ENCODE data around the gene SHC2.
"Not testable (repeated sequence)": the region's sequence is repeated elsewhere in the genome, so short reads cannot be mapped to it uniquely, and the experiment has no call there.

The SHC2 gene

DNA sequence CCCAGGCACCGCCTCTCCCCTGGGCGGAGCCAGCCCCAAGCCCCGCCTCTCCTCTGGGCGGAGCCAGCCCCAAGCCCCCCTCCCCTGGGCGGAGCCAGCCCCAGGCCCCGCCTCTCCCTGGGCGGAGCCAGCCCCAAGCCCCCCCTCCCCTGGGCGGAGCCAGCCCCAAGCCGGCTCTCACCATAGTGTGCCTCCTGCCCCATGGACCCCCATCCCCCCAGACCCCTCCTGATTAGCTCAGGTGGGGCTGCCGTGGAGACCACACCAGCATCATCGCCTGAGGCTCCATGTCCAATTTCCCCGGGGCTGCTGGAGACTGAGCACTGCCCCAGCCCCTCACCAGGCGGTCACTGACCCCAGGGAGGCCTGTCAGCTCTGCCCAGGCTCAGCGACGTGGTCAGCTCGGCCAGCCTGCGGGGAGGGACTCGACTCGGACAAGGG, 31.3 kb upstream of the SHC2 start:
- DNase-seq (ENCODE audit: low spot score): no peak

DNA sequence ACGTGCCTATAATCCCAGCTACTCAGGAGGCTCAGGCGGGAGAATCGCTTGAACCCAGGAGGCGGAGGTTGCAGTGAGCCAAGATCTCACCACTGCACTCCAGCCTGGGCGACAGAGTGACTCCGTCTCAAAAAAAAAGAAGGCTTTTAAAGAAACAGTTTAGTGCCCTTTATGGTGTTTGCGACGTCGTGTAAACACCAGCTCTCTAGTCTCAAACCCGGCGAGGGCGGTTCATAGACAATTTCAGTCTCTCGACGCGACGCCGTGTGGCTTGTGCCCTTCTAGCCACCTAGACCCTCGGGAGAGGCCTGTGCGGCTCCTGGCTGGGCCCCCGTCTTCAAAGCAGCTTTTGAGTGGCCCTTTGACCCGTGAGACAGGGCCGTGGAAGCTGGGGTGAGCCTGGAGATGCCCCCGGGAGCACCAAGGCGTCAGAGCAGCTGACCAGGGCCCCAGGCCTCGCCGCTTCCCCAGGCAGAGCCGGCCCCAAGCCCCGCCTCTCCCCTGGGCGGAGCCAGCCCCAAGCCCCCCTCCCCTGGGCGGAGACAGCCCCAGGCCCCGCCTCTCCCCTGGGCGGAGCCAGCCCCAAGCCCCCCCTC, 30.4 kb upstream of the SHC2 start:
- DNase-seq (ENCODE audit: low spot score): no peak

- DNase-seq (ENCODE audit: low spot score): peak; percentile 43
Observed at GRCh38 chr19:489418-490196, 28.8 kb upstream of the SHC2 start.

GRCh38 chr19:488505-489417, 27.9 kb upstream of the SHC2 start:
- DNase-seq (ENCODE audit: low spot score): peak; percentile 94

GRCh38 chr19:485583-486236, 24.9 kb upstream of the SHC2 start:
- DNase-seq (ENCODE audit: low spot score): peak; percentile 92

DNA sequence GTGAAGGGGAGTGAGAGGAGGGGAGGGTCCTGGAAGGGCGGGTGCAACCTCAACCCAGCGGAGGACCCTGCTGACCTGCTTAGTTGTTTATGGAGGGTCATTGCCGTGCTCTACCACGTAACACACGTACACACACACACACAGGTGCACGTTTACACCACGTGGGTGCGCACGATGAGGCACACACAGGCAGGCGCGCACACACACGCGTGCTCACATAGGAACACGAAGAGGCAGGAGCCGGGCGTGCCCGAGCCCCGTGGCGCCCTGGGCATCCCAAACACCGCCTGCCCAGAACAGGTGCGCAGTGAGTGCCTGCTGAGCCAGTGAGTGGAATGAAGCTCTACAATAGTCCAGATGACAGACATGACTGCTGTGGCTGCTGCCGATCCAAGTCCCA, 24.2 kb upstream of the SHC2 start:
- DNase-seq (ENCODE audit: low spot score): no peak

DNA sequence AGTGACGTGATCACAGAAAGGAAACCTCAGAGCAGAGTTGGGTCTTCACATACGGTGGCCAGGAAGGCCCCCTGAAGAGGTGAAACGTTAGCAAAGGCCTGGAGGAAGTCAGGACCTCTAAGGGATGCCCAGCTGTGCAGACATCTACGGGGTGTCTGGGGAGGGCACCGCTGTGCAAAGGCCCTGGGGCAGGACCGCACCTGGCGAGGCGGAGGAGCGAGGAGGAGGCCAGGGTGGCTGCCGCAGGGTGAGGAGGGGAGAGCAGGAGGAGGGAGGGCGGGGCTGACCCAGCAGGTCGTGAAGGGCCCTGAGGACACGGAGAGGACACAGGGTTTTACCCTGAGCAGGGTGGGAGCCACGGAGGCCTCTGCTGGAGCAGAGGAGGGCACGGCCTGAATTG, 23.7 kb upstream of the SHC2 start:
- DNase-seq (ENCODE audit: low spot score): no peak

DNA sequence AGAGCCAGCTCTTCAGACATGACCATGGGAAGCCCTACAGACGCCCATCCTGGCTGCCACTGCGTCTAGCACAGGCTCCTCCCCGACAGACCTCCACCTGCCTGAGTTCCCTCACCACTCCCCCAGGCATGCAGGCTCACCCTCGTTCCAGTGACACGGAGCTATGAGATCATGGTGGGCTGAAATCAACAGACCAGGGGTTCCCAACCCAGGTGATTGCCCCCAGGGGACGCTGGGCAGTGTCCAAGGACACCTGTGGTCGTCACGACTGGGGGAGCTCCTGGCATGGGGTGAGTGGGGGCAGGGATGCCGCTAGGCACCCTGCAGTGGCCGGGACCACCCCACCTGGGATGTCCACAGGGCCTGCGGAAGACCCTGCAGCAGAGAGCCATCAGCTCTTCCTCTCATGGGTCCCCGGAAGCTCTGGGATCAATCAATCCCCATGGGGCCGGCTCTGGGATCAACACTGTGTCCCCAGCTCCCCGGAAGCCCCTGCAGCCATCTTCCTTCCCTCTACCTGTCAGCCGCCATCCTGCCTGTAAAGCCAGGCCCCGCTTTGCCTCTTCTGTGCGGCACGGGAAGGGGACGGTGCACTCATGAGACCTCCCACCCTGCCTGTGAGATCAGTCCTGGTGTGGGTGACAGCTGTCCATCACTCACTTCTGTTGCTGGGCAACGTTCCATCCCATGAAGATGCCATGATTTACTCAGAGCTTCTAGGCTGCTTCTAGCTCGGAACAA, 22.7 kb upstream of the SHC2 start:
- DNase-seq (ENCODE audit: low spot score): no peak

GRCh38 chr19:482186-483041, 21.6 kb upstream of the SHC2 start:
- no peak for DNase-seq (ENCODE audit: low spot score)

GRCh38 chr19:481100-481499, 20.3 kb upstream of the SHC2 start:
- DNase-seq (ENCODE audit: low spot score): not testable (repeated sequence)

DNA sequence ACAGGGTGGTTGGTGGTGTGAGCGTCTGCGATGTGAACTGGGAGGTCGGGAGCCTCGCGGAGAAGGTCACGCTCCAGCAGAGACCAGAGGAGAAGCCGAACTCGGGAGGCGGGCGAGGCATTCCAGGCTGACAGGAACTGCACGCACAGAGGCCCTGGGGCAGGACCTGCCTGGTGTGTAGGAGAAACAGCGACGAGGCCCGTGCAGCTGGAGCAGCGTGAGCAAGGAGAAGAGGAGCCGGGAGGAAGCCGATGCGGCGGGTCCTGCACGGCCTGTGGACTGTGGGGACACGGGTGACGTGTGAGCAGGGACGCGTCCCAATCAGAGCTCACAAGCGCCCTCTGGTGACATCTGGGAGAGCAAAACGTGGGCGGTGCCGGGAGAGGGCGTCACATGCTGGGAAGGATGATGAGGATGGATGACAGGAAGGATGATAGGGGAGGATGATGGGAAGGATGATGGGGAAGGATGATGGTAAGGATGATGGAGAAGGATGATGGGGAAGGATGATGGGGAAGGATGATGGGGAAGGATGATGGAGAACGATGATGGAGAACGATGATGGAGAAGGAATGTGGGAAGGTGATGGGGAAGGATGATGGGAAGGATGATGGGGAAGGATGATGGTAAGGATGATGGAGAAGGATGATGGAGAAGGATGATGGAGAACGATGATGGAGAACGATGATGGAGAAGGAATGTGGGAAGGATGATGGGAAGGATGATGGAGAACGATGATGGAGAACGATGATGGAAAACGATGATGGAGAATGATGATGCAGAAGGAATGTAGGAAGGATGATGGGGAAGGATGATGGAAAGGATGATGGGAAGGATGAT, 19.4 kb upstream of the SHC2 start:
- peak; percentile 73 for DNase-seq (ENCODE audit: low spot score)

DNA sequence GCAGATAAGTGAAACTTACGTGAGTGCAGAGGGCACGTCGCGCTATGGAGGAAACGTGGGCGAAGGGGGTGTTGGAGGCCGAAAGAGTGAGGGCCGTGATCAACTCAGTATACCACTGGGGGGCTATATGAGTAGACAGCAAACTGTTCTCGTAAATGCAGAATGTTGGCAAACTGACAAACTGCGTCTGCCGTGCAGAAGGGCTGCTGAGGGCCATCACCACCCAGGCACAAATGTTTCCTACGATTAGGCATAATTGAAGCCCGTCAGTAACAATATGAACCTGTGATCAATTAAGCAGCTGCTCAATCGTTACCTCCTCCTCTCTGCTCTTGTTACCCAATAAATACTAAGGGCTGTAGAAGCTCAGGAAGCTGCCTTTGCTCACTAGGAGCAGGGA, 18.1 kb upstream of the SHC2 start:
- no peak for DNase-seq (ENCODE audit: low spot score)

DNA sequence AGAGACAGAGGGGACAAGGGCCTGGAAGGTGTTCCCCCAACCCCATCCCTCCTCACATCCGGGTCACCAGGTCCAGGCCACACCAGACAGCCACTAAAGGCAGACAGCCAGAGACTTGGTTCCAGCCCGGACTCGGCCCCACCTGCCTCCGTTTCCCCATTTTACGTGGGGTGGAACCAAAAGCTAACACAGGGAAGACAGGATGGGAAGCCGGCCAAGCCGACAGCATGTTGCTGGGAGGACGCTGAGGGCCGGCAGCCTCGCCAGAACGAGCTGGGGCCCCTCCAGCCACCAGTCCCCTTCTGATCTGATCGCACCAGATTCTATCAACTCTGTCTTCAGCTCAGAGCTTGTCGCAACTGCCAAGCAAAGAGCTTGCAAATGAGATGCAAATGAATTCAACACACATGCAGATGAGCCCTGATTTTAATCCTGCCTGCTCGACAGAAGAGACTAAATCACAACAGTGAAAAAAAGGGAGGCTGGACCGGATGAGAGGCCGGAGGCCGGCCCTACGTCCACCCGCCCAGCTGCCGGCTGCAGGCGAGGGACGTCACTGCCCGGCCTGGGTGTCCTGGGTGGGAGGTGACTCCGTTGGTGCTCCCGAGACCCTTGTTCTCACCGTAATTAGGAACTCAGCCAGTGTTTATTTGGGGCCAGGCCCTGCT, 17.5 kb upstream of the SHC2 start:
- DNase-seq (ENCODE audit: low spot score): no peak

DNA sequence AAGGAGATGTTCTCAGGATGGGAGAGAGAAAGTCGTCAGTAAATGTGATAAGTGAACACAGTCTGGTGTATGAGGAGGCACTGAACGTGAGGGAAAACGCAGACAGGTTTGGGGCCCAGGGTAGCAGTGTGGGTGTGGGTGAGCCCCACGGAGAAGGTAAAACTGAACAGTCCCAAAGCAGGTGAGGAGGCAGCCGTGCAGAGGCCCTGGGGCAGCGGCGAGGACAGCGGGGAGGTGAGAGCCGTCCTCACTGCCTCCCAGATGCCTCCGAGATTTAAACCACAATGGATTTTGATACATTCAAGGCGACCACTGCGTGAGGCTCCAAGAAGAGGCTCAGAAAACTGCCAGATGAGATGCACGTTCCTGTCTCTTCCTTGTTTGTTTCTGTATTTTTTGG, 14.5 kb upstream of the SHC2 start:
- DNase-seq (ENCODE audit: low spot score): no peak

DNA sequence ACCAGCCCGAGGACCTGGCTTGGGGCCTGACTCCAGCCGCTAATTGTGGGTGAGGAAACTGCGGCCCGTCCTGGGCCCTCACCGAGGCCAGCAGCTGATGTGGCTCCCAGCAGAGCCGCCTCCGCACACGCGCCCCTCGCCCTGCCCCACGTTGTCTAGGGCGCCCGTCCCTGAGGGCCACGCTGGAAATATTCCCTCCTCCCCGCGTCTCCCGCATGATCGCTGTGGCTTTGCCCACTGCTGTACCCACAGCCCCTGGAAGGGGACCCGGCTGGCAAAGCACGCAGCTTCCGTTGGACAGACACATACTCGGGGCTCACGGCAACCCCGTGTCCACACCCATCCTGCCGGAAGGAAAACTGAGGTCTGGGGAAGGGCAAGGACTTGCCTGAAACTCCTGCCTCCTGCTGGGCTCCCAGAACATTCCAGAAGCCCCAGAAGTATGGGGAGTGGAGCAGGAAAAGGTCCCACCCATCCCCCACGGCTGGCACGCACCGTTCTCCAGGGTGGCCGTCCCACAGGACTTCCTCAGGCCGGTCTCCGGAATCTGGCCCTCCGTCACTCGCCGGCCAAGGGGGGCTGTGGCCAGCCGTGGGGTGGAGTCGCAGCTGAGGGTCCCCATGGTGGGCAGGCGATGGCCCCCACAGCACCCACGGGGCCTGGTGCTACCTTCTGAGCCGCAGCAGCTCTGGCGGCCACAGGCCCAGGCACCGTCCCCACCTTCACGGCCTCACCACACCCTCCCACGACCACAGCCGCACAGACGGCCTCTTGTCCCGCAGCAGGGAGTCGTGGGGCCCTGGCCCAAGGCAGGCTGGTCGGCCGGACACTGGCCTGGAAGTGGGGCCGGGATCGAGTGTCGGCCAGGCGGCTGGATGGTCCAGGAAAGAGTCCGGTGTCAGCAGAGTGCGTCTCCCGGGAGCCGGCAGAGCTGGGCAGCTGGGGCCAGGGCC, 13.6 kb upstream of the SHC2 start:
- DNase-seq (ENCODE audit: low spot score): no peak

- DNase-seq (ENCODE audit: low spot score): no peak
Observed at GRCh38 chr19:472005-472858, 11.4 kb upstream of the SHC2 start.

- no peak for DNase-seq (ENCODE audit: low spot score)
Observed at GRCh38 chr19:470701-471100, 9.9 kb upstream of the SHC2 start.

Data from putamen (tissue), 1 donor.